ENCODE data around the gene STAC3. TPM values are rescaled to one million over a fixed set of nuclear protein-coding genes. Genes with fewer than 3 reads are reported as not detected.

The STAC3 gene
- total RNA-seq, 1 experiment from 2014 or later: 2.2 TPM

GRCh38 chr12:57262126-57262822, 11.3 kb upstream of the STAC3 start:
- Histone ChIP-seq H2AFZ (no peak overlapping the region), H4K20me1 (ENCODE audit: insufficient read depth) (no peaks in the 10 kb centered on the region), H3K4me1 (replicated peaks; ENCODE audit: insufficient read depth) (no peaks in the 10 kb centered on the region), H3K9me3 (ENCODE audit: insufficient read depth, low read depth) (no peaks in the 10 kb centered on the region), H3K4me3 (no peak overlapping the region), H3F3A (ENCODE audit: insufficient read depth, low read depth) (0 out of 2 replicates have a peak, but pooled peaks cover 7% of the 10 kb centered on the region), H3K36me3 (ENCODE audit: low read depth) (peaks cover 3% of the 10 kb centered on the region; the same call in 1 of the 2 replicates), H3K27ac (no peak overlapping the region), H3K79me2 (ENCODE audit: low read depth) (no peaks in the 10 kb centered on the region), H3K4me2 (no peak overlapping the region), H3K9me2 (ENCODE audit: insufficient read depth) (no peaks in the 10 kb centered on the region), H3K27me3 (ENCODE audit: insufficient read depth, low read depth) (no peaks in the 10 kb centered on the region)
- no TSS peak for BruUV-seq (replicated peaks)
- no peak for DNase-seq
- POLR2A ChIA-PET (ENCODE audit: unreplicated experiment): no interaction called here
- CTCF ChIA-PET: no interaction called here
- TF ChIP-seq EZH2 (IDR thresholded peaks at IDR 0.05; ENCODE audit: low read depth): no peak
- no peak for TF ChIP-seq CTCF (conservative IDR thresholded peaks at IDR 0.05)
- intact Hi-C loops (cut with micrococcal nuclease; ENCODE audit: unreplicated experiment): no loop called here

GRCh38 chr12:57261428-57261865, 10.5 kb upstream of the STAC3 start:
- Histone ChIP-seq H3K4me1 (replicated peaks; ENCODE audit: insufficient read depth) (no peaks in the 10 kb centered on the region), H3K9me2 (ENCODE audit: insufficient read depth) (no peaks in the 10 kb centered on the region), H3K9me3 (ENCODE audit: insufficient read depth, low read depth) (no peaks in the 10 kb centered on the region), H4K20me1 (ENCODE audit: insufficient read depth) (no peaks in the 10 kb centered on the region), H3K36me3 (ENCODE audit: low read depth) (peaks cover 3% of the 10 kb centered on the region; the same call in 1 of the 2 replicates), H3K27ac (no peak overlapping the region), H3K79me2 (ENCODE audit: low read depth) (no peaks in the 10 kb centered on the region), H3K4me3 (no peak overlapping the region), H2AFZ (no peak overlapping the region), H3K27me3 (ENCODE audit: insufficient read depth, low read depth) (no peaks in the 10 kb centered on the region), H3F3A (ENCODE audit: insufficient read depth, low read depth) (0 out of 2 replicates have a peak, but pooled peaks cover 7% of the 10 kb centered on the region), H3K4me2 (no peak overlapping the region)
- no TSS peak for BruUV-seq (replicated peaks)
- intact Hi-C loops (cut with micrococcal nuclease; ENCODE audit: unreplicated experiment): no loop called here
- DNase-seq: no peak
- POLR2A ChIA-PET (ENCODE audit: unreplicated experiment): no interaction called here
- CTCF ChIA-PET: interaction anchor here (1.0 kb wide), 1 partner anchor 191 kb away, joined by 7 read pairs; no protein-coding TSS in a partner anchor
- no peak for TF ChIP-seq CTCF (conservative IDR thresholded peaks at IDR 0.05)

GRCh38 chr12:57260366-57260765, 9.4 kb upstream of the STAC3 start:
- ChIA-PET CTCF (no interaction called here), POLR2A (ENCODE audit: unreplicated experiment) (no interaction called here)
- Histone ChIP-seq H3K79me2 (ENCODE audit: low read depth) (no peaks in the 10 kb centered on the region), H3F3A (ENCODE audit: insufficient read depth, low read depth) (0 out of 2 replicates have a peak, but pooled peaks cover 6% of the 10 kb centered on the region), H3K36me3 (ENCODE audit: low read depth) (peaks cover 3% of the 10 kb centered on the region; the same call in 1 of the 2 replicates), H3K4me1 (replicated peaks; ENCODE audit: insufficient read depth) (no peaks in the 10 kb centered on the region), H3K27me3 (ENCODE audit: insufficient read depth, low read depth) (no peaks in the 10 kb centered on the region), H4K20me1 (ENCODE audit: insufficient read depth) (no peaks in the 10 kb centered on the region), H3K9me2 (ENCODE audit: insufficient read depth) (no peaks in the 10 kb centered on the region), H3K4me2 (no peak overlapping the region), H3K27ac (no peak overlapping the region), H3K4me3 (no peak overlapping the region), H2AFZ (no peak overlapping the region), H3K9me3 (ENCODE audit: insufficient read depth, low read depth) (no peaks in the 10 kb centered on the region)
- BruUV-seq (replicated peaks): no TSS peak
- no peak for DNase-seq
- TF ChIP-seq EZH2 (IDR thresholded peaks at IDR 0.05; ENCODE audit: low read depth) (no peak), CTCF (conservative IDR thresholded peaks at IDR 0.05) (no peak)
- intact Hi-C loops (cut with micrococcal nuclease; ENCODE audit: unreplicated experiment): no loop called here

Data from PC-9 (cell line).